Testis (tissue), 2 donors: ENCODE results near the gene DNAAF1.

Experiments
- POLR2A ChIP-seq: fragments of 450-650 bp; IDR thresholded peaks from one replicate; pipeline ENCODE4 v1.6.1; 2017; ENCODE audit warnings: antibody characterized with exemption, mild to moderate bottlenecking, moderate library complexity
- TF ChIP-seq, protein P1 (sequence below), 3 experiments: fragments of 450-650 bp in 2 of 3; fragments of 200-600 bp in 1 of 3; sonication (generic) in 1 of 3; IDR thresholded peaks; one replicate each; pipeline ENCODE4 v1.5.1; 2016 to 2019; ENCODE audit warnings: antibody characterized with exemption in 3 of 3, mild to moderate bottlenecking in 2 of 3, moderate library complexity in 1 of 3

DNA sequence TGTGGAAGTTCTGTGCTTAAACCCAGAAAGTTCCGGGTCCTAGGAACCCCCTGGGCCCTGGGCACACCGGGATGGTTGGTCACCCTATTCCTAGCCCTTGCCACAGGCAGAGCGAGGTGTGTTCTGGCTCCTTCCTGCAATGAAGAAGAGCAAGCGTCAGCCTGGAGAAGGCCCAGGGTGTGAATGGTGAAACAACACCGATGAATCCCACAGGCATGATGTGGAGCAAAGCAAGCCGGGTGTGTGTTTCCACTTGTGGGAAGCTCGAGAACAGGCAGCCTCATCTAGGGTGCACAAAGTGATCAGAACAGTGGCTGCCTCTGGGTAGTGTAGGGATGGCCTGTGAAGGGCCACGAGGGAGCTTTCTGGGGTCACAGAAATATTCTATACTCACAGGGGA lies 80.9 kb downstream of the DNAAF1 start:
- TF ChIP-seq POLR2A = no peak
- TF ChIP-seq, protein P1, sequence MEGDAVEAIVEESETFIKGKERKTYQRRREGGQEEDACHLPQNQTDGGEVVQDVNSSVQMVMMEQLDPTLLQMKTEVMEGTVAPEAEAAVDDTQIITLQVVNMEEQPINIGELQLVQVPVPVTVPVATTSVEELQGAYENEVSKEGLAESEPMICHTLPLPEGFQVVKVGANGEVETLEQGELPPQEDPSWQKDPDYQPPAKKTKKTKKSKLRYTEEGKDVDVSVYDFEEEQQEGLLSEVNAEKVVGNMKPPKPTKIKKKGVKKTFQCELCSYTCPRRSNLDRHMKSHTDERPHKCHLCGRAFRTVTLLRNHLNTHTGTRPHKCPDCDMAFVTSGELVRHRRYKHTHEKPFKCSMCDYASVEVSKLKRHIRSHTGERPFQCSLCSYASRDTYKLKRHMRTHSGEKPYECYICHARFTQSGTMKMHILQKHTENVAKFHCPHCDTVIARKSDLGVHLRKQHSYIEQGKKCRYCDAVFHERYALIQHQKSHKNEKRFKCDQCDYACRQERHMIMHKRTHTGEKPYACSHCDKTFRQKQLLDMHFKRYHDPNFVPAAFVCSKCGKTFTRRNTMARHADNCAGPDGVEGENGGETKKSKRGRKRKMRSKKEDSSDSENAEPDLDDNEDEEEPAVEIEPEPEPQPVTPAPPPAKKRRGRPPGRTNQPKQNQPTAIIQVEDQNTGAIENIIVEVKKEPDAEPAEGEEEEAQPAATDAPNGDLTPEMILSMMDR (IDR thresholded peaks at IDR 0.05) = no peak
